Endodermal cell (in vitro differentiated cells): ENCODE results near the gene BFAR. TPM values are rescaled to one million over a fixed set of nuclear protein-coding genes. Genes with fewer than 3 reads are reported as not detected.

Source experiments
- DNase-seq: peaks from one replicate; pipeline ENCODE4 v3.0.0-alpha.2; 2017
- H3K27ac ChIP-seq: 2 replicates; pipeline ENCODE4 v1.5.1; 2013; ENCODE audit warnings: mild to moderate bottlenecking, low read depth, low read length, moderate library complexity
- H3K27me3 ChIP-seq: 2 replicates; pipeline ENCODE4 v1.6.1; 2013; ENCODE audit warnings: mild to moderate bottlenecking, low read length, moderate library complexity; ENCODE audit not compliant: insufficient read depth, control insufficient read depth, poor library complexity, severe bottlenecking
- H3K36me3 ChIP-seq: 2 replicates; pipeline ENCODE4 v1.7.0; 2013; ENCODE audit warnings: mild to moderate bottlenecking, low read length, moderate library complexity; ENCODE audit not compliant: control insufficient read depth, insufficient read depth
- H3K4me1 ChIP-seq: one replicate; pipeline ENCODE4 v1.7.0; 2013; ENCODE audit warnings: low read length; ENCODE audit not compliant: control insufficient read depth, insufficient read depth
- H3K4me3 ChIP-seq: 2 replicates; pipeline ENCODE4 v1.5.1; 2013; ENCODE audit warnings: mild to moderate bottlenecking, low read length, moderate library complexity
- H3K9ac ChIP-seq: 2 replicates; pipeline ENCODE4 v1.6.1; 2013; ENCODE audit warnings: mild to moderate bottlenecking, low read length, moderate library complexity; ENCODE audit not compliant: poor library complexity, severe bottlenecking; ENCODE audit errors: extremely low read depth
- H3K9me3 ChIP-seq: 2 replicates; pipeline ENCODE4 v1.6.1; 2013; ENCODE audit warnings: mild to moderate bottlenecking, low read length, moderate library complexity; ENCODE audit not compliant: control insufficient read depth
- H3K27ac Mint-ChIP-seq: 2 replicates; pipeline ENCODE4 v1.8.0; 2020; ENCODE audit warnings: mixed read lengths
- H3K27me3 Mint-ChIP-seq: 2 replicates; pipeline ENCODE4 v1.8.0; 2021; ENCODE audit warnings: mild to moderate bottlenecking, mixed read lengths; ENCODE audit not compliant: insufficient read depth
- H3K36me3 Mint-ChIP-seq: 2 replicates; pipeline ENCODE4 v1.8.0; 2020; ENCODE audit warnings: low read depth, mixed read lengths
- H3K4me1 Mint-ChIP-seq: 2 replicates; pipeline ENCODE4 v1.8.0; 2020; ENCODE audit warnings: mixed read lengths
- H3K4me3 Mint-ChIP-seq: 2 replicates; pipeline ENCODE4 v1.8.0; 2020; ENCODE audit warnings: mild to moderate bottlenecking, moderate library complexity, mixed read lengths
- H3K9me3 Mint-ChIP-seq: 2 replicates; pipeline ENCODE4 v1.8.0; 2020; ENCODE audit warnings: mild to moderate bottlenecking, mixed read lengths
- CTCF ChIP-seq: fragments of 200-600 bp; sonication (generic); conservative IDR thresholded peaks from 2 replicates; pipeline ENCODE4 v1.5.0; 2021; ENCODE audit warnings: antibody characterized with exemption, mild to moderate bottlenecking
- WGBS, 2 experiments: methylation state at CpG; one replicate each; pipeline versions ENCODE4 v1.1.5 to v1.1.7; 2013; ENCODE audit warnings: missing lambda C conversion rate in 2 of 2, mixed read lengths in 1 of 2; ENCODE audit not compliant: insufficient coverage in 1 of 2, insufficient read length in 1 of 2; 5-methylcytosine and 5-hydroxymethylcytosine counted together
- total RNA-seq, 2 donors: library from RNA; stranded (reverse); fragmentation: NEBNext Ultra II Directional in 1 of 2; extraction: Animal tissue kit (Norgen Biotek cat#: 25700) in 1 of 2; gene quantifications; 2 replicates in 1 of 2; 3 replicates in 1 of 2; pipeline ENCODE4 v1.2.1, GENCODE V29; 2021

BFAR gene
- total RNA-seq, 2 donors from 2014 or later, result 60.1 to 73.3 TPM

- Histone ChIP-seq H3K27me3 (no peaks in the 10 kb centered on the region), H3K9ac (no peak overlapping the region), H3K9me3 (no peaks in the 10 kb centered on the region), H3K4me3 (no peak overlapping the region), H3K27ac (no peak overlapping the region), H3K4me1 (no peaks in the 10 kb centered on the region), H3K36me3 (peaks cover 38% of the 10 kb centered on the region)
- no peaks in the 10 kb centered on the region for H3K4me1 Mint-ChIP-seq
- DNase-seq, result no peak
- H3K4me3 Mint-ChIP-seq, result no peak overlapping the region
- H3K27me3 Mint-ChIP-seq, result no peaks in the 10 kb centered on the region
- no peaks in the 10 kb centered on the region for H3K9me3 Mint-ChIP-seq
- TF ChIP-seq CTCF, result peak; percentile 27
- H3K36me3 Mint-ChIP-seq, result peaks cover 39% of the 10 kb centered on the region
- WGBS, 2 experiments, result 89 to 90% methylated on average over 3 to 4 of the region's 4 CpGs
- H3K27ac Mint-ChIP-seq, result no peak overlapping the region
Measured at GRCh38 chr16:14669776-14670175, 37.0 kb downstream of the BFAR start.

- Histone ChIP-seq H3K4me3 (no peak overlapping the region), H3K36me3 (peaks cover 17% of the 10 kb centered on the region), H3K9ac (no peak overlapping the region), H3K9me3 (no peaks in the 10 kb centered on the region), H3K27me3 (no peaks in the 10 kb centered on the region), H3K27ac (no peak overlapping the region), H3K4me1 (no peaks in the 10 kb centered on the region)
- Mint-ChIP-seq H3K36me3 (peaks cover 14% of the 10 kb centered on the region), H3K9me3 (no peaks in the 10 kb centered on the region), H3K4me3 (no peak overlapping the region), H3K27ac (no peak overlapping the region), H3K27me3 (no peaks in the 10 kb centered on the region), H3K4me1 (no peaks in the 10 kb centered on the region)
- TF ChIP-seq CTCF, result no peak
- DNase-seq, result no peak
- WGBS, 2 experiments, result 83 to 92% methylated on average over 7 of the region's 7 CpGs
Measured at GRCh38 chr16:14672403-14672971, 39.7 kb downstream of the BFAR start.

GRCh38 chr16:14676633-14677032, 43.9 kb downstream of the BFAR start:
- H3K36me3 ChIP-seq, result no peaks in the 10 kb centered on the region
- H3K27me3 Mint-ChIP-seq, result peaks cover 2% of the 10 kb centered on the region
- no peak overlapping the region for H3K27ac Mint-ChIP-seq
- no peaks in the 10 kb centered on the region for H3K36me3 Mint-ChIP-seq
- no peaks in the 10 kb centered on the region for H3K27me3 ChIP-seq
- H3K9ac ChIP-seq, result no peak overlapping the region
- no peaks in the 10 kb centered on the region for H3K4me1 Mint-ChIP-seq
- H3K9me3 Mint-ChIP-seq, result no peaks in the 10 kb centered on the region
- 71 to 89% methylated on average over 1 to 3 of the region's 3 CpGs for WGBS, 2 experiments
- TF ChIP-seq CTCF, result no peak
- H3K4me1 ChIP-seq, result no peaks in the 10 kb centered on the region
- H3K27ac ChIP-seq, result no peak overlapping the region
- DNase-seq, result no peak
- H3K9me3 ChIP-seq, result no peaks in the 10 kb centered on the region
- no peak overlapping the region for H3K4me3 Mint-ChIP-seq
- no peak overlapping the region for H3K4me3 ChIP-seq
